Bronchial epithelial cell (primary cell): ENCODE results near the gene PITX3. TPM values are rescaled to one million over a fixed set of nuclear protein-coding genes. Genes with fewer than 3 reads are reported as not detected.

Source experiments
- DNase-seq: peaks from one replicate; pipeline ENCODE4 v3.0.0-alpha.2; 2010; ENCODE audit warnings: low read depth
- FAIRE-seq: peaks from 2 replicates; lab custom pipeline; 2011; peaks lifted over from hg19 to GRCh38; lab: Jason Lieb, UNC
- H3K27me3 ChIP-seq: 2 replicates; pipeline ENCODE4 v1.5.1; 2011; ENCODE audit warnings: low read length; ENCODE audit not compliant: control insufficient read depth, insufficient read depth
- H3K36me3 ChIP-seq: 2 replicates; pipeline ENCODE4 v1.5.1; 2011; ENCODE audit warnings: low read length; ENCODE audit not compliant: control insufficient read depth, insufficient read depth
- H3K4me3 ChIP-seq: 2 replicates; pipeline ENCODE4 v1.5.1; 2011; ENCODE audit warnings: mild to moderate bottlenecking, low read depth, low read length, control low read depth
- total RNA-seq: library from RNA; depleted of rRNA; stranded (reverse); fragments of >200 nt; gene quantifications from 2 replicates; pipeline ENCODE4 v1.2.1, GENCODE V29; 2014
- TF ChIP-seq, protein P1 (sequence below): IDR thresholded peaks from 2 replicates; pipeline ENCODE4 v1.5.1; 2011; ENCODE audit warnings: mild to moderate bottlenecking, moderate library complexity, low read length, control low read depth, inconsistent platforms; ENCODE audit not compliant: insufficient read depth, severe bottlenecking

The PITX3 gene
- total RNA-seq, 1 donor from 2014 or later: not detected

DNA sequence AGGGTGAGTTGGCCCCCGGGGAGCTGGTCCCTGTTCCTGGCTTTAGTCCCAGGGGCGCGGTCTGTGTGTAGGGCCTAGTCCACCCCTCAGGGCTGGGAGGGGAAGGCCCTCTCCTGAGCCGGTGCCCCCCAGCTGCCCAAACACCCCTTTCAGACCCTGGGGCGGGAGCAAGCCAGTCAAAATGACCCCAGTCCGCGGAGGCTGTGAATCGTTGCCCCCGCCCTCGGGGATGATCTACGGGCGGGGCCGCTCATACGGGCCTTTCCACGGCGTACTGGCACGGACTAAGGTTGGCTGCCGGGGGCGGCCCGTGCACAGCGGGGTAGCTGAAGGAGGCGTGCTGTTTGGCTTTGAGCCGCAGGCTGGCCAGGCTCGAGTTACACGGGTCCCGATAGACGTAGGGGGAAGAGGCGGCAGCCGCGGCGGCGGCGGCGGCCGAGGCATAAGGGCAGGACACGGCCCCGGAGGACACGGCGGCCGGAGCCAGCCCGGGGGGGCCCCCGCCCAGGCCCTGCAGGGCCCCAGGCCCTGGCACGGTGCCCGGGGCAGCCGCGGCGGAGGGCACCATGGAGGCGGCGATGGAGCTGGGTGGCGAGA lies 10.9 kb downstream of the PITX3 start:
- DNase-seq (peak; percentile 29), FAIRE-seq (no peak)
- no peaks in the 10 kb centered on the region for H3K36me3 ChIP-seq
- TF ChIP-seq, protein P1, sequence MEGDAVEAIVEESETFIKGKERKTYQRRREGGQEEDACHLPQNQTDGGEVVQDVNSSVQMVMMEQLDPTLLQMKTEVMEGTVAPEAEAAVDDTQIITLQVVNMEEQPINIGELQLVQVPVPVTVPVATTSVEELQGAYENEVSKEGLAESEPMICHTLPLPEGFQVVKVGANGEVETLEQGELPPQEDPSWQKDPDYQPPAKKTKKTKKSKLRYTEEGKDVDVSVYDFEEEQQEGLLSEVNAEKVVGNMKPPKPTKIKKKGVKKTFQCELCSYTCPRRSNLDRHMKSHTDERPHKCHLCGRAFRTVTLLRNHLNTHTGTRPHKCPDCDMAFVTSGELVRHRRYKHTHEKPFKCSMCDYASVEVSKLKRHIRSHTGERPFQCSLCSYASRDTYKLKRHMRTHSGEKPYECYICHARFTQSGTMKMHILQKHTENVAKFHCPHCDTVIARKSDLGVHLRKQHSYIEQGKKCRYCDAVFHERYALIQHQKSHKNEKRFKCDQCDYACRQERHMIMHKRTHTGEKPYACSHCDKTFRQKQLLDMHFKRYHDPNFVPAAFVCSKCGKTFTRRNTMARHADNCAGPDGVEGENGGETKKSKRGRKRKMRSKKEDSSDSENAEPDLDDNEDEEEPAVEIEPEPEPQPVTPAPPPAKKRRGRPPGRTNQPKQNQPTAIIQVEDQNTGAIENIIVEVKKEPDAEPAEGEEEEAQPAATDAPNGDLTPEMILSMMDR: no peak
- H3K27me3 ChIP-seq: peaks cover 5% of the 10 kb centered on the region
- peak overlapping the region; percentile 46 for H3K4me3 ChIP-seq

DNA sequence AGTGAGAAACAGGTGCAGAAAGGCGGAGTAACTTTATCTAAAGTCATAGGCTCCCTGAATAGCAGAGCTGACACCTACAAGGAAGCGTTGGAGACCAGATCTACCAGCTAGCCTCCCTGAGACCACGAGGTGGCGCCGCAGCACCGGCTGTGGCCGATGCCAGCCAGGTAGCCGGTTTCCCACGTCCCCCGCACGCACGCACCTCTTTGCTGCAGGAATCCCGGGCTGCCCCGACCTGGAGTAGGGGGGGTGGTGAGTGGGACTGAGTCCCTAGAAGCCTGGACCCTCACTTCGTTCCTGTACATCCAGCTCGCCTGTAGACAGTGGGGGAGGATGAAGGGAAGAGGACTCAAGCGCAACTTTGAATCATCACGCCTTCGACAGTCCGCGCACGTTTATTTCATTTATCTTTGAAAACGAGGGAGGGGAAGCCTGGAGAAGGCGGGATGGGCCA lies 11.5 kb downstream of the PITX3 start:
- DNase-seq (peak; percentile 73), FAIRE-seq (peak; percentile 40)
- Histone ChIP-seq H3K36me3 (no peaks in the 10 kb centered on the region), H3K4me3 (peak overlapping the region; percentile 46), H3K27me3 (peaks cover 5% of the 10 kb centered on the region)
- TF ChIP-seq, protein P1: peak; percentile 98

- FAIRE-seq (no peak), DNase-seq (peak; percentile 43)
- TF ChIP-seq, protein P1: no peak
- Histone ChIP-seq H3K27me3 (peaks cover 5% of the 10 kb centered on the region), H3K4me3 (no peak overlapping the region), H3K36me3 (no peaks in the 10 kb centered on the region)
Measured at GRCh38 chr10:102227050-102227449, 14.3 kb downstream of the PITX3 start.

- DNase-seq (no peak), FAIRE-seq (no peak)
- Histone ChIP-seq H3K27me3 (peaks cover 5% of the 10 kb centered on the region), H3K36me3 (no peaks in the 10 kb centered on the region), H3K4me3 (no peak overlapping the region)
- TF ChIP-seq, protein P1: no peak
Measured at GRCh38 chr10:102226542-102226870, 14.8 kb downstream of the PITX3 start.

- FAIRE-seq: no peak
Measured at GRCh38 chr10:102225646-102226541, 15.4 kb downstream of the PITX3 start, which contains the start of gene ELOVL3. ELOVL3 (plus strand) TSS chr10:102226299; CDS start chr10:102226549, 250 bp downstream.

More at GRCh38 chr10:102225646-102226541, 15.4 kb downstream of the PITX3 start, which contains the start of gene ELOVL3:
- H3K36me3 ChIP-seq: no peaks in the 10 kb centered on the region
- H3K27me3 ChIP-seq: peaks cover 5% of the 10 kb centered on the region
- peak; percentile 91 for DNase-seq
- peak within 1 kb of the TSS; percentile 12 for H3K4me3 ChIP-seq
- TF ChIP-seq, protein P1: no peak
